SKM-1 (cell line): ENCODE data around the gene DDOST.

Experiments
- DNase-seq: peaks from one replicate; lab custom pipeline; 2025; ENCODE audit not compliant: unreplicated experiment; lab: John Stamatoyannopoulos, UW

Gene DDOST

GRCh38 chr1:20663365-20663764, 2.2 kb upstream of the DDOST start:
- no peak for DNase-seq

GRCh38 chr1:20662110-20662475, 924 bp upstream of the DDOST start:
- DNase-seq: no peak

DNA sequence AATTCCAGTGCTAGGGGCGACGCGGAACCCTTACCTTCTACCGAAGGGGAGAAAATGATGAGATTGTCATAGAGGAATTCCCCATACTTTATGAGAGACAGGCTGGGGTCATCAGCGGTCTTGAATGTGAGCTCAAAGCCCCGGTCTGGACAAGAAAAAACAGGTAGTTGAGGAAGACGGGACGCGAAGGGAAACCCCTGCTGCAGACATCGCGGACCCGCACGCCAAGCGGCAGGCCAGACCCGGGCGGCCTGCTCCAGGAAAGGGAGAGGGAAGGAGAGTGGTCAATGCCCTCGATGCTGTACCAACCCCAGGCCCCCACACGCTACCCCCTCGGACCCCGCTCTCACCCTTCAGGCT, 342 bp downstream of the DDOST start:
- DNase-seq: no peak

- no peak for DNase-seq
These were observed 806 bp downstream of the DDOST start for GRCh38 chr1:20660363-20660762.

- DNase-seq: no peak
These were observed 2.8 kb downstream of the DDOST start for GRCh38 chr1:20658166-20658915.

GRCh38 chr1:20657024-20657423, 4.1 kb downstream of the DDOST start:
- DNase-seq: no peak

DNA sequence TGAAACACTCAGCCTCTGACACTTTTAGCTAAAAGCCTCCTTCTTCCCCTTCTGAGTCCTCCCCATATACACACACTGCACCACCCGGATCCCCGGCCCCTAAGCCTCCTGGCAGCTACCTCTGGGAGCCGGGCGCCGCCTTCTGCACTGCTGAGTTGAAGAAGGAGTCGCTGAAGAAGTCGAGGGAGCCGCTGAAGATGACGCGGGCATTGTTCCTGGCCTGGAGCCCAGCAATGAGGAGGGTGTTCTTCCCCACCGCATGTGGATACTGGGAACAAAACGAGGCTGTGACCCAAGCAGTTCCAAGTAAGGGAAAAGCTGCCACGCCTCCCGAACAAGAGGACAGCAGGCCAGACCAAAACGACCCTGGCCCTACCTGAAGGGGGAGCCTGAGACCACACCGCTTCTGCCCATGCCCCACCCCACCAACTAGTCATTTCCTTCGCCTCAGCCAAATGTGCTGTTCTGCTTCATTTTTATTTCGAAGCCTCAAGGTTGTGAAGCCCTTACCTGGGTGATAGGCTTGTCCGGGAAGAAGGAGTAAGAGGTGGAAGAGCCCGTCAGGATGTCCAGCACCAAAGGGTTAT, 7.0 kb downstream of the DDOST start:
- DNase-seq: no peak

GRCh38 chr1:20652300-20652699, 8.9 kb downstream of the DDOST start:
- no peak for DNase-seq

- no peak for DNase-seq
These were observed 12.2 kb downstream of the DDOST start for GRCh38 chr1:20648946-20649345.

- DNase-seq: no peak
These were observed 12.7 kb downstream of the DDOST start for GRCh38 chr1:20648438-20648837.

GRCh38 chr1:20645414-20645813, 15.8 kb downstream of the DDOST start:
- DNase-seq: no peak

DNA sequence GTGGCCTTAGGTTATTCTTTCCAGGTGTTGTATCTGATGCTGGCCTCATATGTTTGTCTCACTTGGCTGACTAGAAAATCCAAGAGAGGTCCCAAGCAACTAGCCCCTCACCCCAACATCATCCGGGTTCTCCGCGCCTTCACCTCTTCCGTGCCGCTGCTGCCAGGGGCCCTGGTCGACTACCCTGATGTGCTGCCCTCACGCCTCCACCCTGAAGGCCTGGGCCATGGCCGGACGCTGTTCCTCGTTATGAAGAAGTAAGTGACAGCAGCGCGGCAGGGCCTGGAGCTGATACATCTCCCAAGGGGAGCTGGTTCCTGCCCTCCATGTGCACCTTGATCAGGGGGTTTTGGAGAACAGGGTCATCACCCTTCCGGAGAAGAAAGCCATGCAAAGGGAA, 16.8 kb downstream of the DDOST start:
- DNase-seq: no peak

GRCh38 chr1:20643080-20643479, 18.1 kb downstream of the DDOST start:
- no peak for DNase-seq

DNA sequence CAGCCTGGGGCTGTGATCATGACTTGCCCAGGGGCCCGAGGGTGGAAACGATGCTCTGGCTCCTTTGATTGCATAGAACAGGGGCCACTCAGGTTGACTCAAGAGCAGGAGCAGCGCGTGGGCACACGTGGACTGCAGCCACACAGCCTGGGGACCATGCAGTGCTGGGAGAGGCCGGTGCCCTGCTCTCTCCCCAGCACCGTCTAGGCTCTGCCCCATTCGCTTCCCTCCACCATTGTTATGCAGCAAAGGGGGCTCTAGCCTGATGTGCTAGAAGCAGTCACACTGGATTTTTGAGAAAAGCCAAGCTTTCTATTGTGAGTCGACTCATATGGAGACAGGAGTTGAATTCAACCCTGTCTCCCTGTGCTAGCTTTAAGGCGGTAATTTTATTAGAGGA, 19.2 kb downstream of the DDOST start:
- DNase-seq: no peak

DNA sequence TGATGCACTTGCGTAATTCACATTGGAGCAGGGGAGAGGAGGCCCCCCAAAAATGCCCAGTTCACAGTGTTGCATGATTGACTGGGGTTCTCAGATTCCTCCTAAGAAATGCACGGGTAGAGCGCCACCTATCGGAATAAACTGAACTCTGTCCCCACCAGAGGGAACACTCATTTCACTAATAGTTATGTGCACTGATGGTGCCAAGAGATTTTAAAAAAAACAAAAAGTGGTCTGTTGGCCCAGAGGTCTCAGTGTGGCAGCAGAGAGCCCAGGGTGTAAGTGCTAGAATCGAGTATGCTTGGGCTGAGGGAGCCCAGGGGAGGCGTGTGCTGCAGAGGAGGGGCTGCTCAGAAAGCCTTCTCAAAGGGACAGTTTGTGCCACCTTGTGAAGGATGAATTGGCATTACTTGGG, 21.0 kb downstream of the DDOST start:
- peak; percentile 47 for DNase-seq

DNA sequence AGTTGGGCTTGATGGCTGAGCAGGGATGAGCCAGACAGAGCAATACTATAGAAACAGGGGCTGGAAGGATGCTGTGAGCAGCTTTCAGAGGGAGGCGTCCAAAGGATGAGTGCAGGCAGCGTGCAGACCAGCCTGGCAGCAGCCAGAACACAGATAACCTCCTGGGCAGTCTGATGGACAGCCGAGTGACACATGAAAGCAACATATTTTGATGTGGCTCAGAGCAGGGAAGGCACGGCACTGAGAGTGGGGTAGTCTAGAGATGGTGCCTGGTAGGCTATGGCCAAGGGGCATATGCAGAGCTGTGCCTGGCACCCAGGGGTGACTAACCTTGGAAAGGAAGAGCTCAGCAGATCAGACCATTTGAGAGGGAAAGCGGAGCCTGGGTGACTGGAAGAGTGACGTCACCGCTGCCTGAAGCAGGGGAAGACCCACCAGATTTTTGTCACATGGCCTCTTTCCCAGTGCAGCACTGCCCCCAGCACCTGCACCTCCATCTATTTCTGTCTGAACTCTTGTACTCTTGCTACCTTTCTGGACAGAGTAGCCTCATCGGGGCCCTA, 24.3 kb downstream of the DDOST start:
- no peak for DNase-seq

DNA sequence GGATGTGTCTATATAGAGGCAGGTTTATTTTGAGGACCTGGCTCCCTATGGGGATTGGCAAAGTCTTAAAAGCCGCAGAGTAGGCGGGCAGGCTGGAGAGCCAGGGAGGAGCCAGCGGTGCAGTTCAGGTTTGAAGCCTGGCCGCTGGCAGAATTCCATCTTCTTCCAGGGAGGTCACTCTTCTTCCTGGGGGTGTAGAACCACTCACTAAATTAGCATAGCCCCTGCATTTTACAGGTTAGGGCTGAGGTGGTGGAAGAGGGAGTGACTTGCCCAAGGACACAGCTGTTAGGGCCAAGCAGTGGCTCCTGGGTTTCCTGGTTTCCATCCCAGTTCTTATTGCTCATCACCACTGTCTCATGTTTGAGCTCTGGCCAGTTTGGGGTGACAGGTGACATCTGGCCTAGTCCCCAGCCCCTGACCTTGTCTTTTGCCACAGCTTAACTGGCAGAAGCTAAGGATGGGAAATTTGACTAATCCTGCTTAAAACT, 26.5 kb downstream of the DDOST start:
- peak; percentile 15 for DNase-seq

DNA sequence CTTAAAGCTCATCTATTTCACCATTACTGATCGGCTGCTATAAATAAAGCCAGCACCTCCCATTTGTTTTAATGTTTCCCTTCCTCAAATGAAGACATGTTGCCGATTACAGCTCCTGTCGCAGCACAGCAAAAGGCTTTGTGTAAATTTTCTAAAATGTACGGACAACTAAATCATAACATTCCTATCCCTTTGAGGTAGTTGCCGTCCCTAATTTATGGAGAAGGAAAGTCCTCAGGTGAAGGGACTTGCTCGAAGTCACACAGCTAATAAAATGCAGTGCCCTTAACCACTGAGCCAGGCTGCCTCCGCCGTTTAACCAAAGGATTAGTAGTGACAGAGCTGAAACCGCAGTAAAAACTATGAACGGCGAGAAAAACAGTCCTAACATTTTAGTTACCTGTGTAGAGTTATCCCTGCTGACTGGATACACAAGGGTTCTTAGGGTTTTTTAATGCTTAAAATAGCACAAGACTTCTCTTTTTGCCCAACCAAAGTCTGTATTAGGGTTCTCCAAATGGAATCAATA, 27.0 kb downstream of the DDOST start:
- DNase-seq: no peak

DNA sequence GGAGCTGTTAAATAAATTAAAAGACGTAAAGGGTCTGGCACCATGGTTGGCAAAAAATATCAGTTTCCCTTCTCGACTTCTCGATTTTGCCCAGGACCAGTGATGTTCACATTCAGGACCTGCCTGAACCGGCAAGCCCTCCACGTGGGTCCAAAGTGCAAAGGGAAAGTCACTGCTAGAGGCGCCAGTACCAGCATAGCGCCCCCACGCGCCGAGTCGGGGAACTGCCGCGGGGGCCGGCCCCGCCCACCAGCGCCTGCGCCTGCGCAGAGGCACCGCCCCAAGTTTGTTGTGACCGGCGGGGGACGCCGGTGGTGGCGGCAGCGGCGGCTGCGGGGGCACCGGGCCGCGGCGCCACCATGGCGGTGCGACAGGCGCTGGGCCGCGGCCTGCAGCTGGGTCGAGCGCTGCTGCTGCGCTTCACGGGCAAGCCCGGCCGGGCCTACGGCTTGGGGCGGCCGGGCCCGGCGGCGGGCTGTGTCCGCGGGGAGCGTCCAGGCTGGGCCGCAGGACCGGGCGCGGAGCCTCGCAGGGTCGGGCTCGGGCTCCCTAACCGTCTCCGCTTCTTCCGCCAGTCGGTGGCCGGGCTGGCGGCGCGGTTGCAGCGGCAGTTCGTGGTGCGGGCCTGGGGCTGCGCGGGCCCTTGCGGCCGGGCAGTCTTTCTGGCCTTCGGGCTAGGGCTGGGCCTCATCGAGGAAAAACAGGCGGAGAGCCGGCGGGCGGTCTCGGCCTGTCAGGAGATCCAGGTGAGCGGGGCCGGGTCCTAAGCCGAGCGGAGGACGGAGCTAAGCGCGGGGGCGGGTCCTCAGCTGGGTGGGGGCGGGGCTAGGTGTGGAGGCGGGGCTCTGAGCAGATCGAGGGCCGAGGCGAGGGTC, 27.7 kb downstream of the DDOST start, which contains the start of gene PINK1:
TSS of gene PINK1 (plus strand) at position 269 of the 875 bp plus-strand sequence. CDS start at position 360, 91 bp downstream.
- peak; percentile 40 for DNase-seq

GRCh38 chr1:20632386-20632785, 28.8 kb downstream of the DDOST start:
- DNase-seq: no peak

DNA sequence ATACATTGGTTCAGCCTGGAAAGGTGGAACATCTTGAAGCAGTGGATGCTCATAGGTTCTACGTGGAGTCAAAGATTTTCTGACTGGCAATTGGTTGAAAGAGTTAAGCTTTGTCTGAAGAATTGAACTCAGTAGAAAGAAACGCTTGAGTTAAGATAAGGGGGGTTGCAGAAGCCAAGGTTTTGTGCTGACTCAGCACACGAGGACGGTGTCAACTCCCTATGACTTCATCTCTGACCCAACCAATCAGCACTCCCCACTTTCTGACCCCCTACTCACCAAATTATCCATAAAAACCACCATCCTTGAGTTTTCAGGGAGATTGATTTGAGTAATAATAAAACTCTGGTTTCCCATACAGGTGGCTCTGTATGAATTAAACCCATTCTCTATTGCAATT, 30.4 kb downstream of the DDOST start:
- no peak for DNase-seq
